ENCODE data around the gene INTS1.

Gene INTS1

DNA sequence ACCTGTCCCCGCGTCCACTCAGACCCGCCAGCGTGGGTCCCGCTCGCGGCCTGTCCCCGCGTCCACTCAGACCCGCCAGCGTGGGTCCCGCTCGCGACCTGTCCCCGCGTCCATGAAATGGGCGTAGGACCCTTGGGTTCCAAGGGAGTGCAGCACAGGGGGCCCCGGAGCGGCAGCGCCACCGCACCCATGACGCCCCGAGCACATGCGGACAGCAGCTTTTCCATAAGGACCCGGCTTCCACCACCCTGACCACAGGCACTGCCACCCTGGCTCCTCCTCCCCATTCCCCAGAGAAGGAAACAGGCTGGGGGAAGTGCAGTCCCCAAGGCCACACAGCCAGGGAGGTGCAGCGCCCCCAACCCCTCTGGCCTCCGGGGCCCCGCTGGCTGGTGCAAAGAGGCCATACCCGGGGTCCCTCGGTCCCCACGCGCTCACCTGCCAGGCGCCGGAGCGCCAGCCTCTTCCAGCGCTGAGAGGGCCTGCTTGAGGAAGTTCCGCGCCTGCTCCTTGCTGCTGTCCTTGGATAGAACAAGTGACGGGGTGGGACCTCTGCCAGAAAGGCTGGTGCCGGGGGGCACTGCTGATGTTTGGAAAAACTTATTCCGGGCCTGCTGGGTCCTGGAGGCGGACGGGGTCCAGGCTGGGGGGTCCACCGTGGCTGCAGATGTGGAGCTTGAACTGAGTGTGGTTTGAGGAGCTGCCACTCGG lies 59.8 kb downstream of the INTS1 start:
- TF ChIP-seq TAF1 (IDR thresholded peaks at IDR 0.05; ENCODE audit: low read depth): no peak
- no peak for TF ChIP-seq RAD21 (IDR thresholded peaks at IDR 0.05; ENCODE audit: low read depth)

DNA sequence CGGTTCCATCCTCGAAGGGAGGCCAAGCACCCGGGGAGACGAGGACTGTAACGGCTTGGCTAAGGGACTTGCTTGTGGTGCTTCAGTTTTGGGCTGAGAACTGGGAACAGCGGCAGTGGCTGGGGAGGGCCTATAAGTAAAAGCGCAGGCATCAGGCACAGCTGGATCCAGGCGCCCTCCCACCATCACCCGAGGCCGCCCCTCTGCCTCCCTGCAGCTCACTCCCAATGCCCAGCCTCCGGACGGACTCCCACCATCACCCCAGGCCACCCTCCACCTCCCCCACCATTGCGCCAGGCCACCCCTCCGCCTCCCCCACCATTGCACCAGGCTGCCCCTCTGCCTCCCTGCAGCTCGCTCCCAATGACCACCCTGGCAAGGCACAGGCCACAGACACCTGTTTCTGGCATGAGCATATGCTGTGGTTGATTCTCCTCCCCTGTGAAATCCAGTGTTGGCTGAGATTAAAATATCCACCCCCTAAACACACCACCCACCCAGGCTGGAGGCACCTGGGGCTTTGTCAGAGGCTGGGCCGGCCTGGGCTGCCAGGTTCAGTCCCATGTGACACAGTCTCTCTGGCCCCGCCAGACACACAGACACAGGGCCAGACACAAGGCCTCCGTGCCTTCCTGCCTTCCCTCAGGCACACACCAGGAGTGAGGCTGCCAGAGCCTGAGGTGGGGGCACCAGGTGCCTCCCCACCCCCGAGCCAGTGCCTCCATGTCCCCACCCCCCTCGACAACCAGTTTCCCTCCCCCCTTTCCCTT lies 61.6 kb downstream of the INTS1 start:
- TF ChIP-seq EGR1 (IDR thresholded peaks at IDR 0.05) (no peak), CREB1 (IDR thresholded peaks at IDR 0.05; ENCODE audit: low read depth) (no peak), TCF12 (IDR thresholded peaks at IDR 0.05; ENCODE audit: low read depth) (no peak), TAF1 (IDR thresholded peaks at IDR 0.05; ENCODE audit: low read depth) (no peak), EP300 (IDR thresholded peaks at IDR 0.05; ENCODE audit: borderline replicate concordance) (no peak)
- TF ChIP-seq, protein P1, sequence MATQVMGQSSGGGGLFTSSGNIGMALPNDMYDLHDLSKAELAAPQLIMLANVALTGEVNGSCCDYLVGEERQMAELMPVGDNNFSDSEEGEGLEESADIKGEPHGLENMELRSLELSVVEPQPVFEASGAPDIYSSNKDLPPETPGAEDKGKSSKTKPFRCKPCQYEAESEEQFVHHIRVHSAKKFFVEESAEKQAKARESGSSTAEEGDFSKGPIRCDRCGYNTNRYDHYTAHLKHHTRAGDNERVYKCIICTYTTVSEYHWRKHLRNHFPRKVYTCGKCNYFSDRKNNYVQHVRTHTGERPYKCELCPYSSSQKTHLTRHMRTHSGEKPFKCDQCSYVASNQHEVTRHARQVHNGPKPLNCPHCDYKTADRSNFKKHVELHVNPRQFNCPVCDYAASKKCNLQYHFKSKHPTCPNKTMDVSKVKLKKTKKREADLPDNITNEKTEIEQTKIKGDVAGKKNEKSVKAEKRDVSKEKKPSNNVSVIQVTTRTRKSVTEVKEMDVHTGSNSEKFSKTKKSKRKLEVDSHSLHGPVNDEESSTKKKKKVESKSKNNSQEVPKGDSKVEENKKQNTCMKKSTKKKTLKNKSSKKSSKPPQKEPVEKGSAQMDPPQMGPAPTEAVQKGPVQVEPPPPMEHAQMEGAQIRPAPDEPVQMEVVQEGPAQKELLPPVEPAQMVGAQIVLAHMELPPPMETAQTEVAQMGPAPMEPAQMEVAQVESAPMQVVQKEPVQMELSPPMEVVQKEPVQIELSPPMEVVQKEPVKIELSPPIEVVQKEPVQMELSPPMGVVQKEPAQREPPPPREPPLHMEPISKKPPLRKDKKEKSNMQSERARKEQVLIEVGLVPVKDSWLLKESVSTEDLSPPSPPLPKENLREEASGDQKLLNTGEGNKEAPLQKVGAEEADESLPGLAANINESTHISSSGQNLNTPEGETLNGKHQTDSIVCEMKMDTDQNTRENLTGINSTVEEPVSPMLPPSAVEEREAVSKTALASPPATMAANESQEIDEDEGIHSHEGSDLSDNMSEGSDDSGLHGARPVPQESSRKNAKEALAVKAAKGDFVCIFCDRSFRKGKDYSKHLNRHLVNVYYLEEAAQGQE (IDR thresholded peaks at IDR 0.05; ENCODE audit: low read depth): no peak

DNA sequence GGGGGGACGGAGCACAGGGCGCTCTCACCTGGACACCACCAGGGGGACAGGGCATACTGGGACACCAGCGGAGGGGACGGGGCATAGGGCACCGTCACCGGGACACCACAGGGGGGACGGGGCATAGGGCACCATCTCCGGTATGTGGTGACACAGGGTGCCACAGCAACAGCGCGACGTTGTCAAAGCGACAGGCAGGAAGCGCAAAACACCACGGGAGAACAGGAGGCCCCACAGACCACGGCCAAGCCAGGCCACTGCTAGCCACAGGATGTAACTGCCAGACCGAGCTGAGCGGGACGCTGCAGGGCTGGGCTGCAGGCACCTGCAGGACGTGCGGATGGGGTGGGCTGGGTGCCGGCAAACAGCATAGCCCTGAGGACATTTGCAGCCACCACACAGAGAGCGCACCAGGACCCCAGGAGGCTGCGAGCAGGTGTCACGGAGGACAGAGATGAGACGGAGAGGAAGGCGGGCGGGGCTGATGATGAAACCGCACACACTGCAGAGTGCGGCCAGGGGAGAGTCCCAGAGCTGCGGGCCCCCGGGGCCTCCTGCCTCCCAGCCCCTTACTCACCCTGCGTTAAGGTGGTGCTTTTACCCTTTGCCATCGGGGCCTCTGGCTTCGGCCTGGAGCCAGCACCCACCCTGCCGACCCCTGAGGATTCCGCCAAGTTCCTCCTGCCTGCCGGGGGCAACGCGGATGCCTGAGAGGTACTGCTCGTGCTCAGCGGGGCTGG lies 62.4 kb downstream of the INTS1 start:
- no peak for TF ChIP-seq TAF1 (IDR thresholded peaks at IDR 0.05; ENCODE audit: low read depth)
- no peak for TF ChIP-seq EP300 (IDR thresholded peaks at IDR 0.05; ENCODE audit: borderline replicate concordance)
- TF ChIP-seq, protein P2, sequence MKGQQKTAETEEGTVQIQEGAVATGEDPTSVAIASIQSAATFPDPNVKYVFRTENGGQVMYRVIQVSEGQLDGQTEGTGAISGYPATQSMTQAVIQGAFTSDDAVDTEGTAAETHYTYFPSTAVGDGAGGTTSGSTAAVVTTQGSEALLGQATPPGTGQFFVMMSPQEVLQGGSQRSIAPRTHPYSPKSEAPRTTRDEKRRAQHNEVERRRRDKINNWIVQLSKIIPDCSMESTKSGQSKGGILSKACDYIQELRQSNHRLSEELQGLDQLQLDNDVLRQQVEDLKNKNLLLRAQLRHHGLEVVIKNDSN (IDR thresholded peaks at IDR 0.05): no peak
- TF ChIP-seq NFIC (IDR thresholded peaks at IDR 0.05): no peak

DNA sequence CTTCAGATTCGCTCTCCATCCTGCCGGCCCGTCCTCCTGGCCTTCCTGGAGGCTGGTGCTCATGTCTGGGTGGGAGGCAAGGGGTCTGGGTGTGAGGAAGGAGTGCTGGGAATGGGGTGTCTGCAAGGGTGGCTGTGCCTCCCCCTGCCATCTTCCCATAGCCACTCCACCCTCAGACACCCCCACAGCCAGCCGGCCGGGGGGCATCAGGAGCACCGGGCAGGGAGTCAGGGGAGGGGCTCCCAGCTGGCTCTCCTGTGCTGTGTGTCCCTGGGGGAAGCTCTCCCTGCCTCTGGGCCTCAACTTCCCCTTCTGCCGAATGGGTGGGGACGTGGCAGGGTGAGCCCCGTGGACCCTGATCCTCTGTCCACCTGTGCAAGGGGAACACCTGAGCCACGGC lies 63.6 kb downstream of the INTS1 start:
- TF ChIP-seq, protein P3, sequence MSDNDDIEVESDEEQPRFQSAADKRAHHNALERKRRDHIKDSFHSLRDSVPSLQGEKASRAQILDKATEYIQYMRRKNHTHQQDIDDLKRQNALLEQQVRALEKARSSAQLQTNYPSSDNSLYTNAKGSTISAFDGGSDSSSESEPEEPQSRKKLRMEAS (IDR thresholded peaks at IDR 0.05): no peak

DNA sequence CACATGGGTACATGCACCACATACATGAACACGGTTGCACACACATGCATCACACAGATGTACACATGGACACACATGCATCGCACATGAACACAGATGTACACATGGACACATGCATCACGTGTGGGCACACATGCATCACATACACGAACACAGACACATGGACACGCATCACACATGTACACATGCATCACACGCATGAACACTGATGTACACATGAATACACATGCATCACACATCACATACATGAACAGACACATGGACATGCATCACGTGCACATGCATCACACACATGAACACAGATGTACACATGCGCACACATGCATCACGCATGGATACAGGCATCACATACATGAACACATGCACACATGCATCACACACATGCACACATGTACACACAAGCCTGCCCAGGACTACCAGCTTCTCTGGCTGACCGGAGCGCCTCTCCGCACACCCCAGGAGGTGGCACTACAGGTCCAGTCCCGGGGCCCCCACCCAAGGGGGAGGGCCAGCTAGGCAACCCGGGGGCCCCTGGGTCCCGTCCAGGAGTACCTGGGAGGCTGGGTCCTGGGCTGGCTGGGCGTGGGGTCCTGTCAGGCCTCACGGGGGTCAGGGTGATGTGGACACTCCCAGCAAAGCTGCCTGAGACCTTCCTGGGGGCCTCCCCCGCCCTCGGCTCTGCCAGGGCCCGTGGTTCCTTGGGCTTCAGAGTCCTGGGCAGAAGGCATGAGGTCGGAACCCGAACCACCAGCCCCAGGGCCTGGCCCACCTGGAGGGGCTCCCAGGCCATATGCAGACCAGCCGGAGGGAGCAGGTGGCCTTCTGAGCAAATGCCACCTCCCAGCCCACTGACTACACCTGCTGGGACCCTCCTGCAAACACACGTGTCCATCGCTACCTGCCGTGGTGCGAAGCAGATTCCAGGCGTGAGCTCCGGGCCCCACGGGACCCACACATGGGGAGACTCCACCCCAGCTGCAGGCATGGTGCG lies 64.5 kb downstream of the INTS1 start:
- no peak for TF ChIP-seq CREB1 (IDR thresholded peaks at IDR 0.05; ENCODE audit: low read depth)

DNA sequence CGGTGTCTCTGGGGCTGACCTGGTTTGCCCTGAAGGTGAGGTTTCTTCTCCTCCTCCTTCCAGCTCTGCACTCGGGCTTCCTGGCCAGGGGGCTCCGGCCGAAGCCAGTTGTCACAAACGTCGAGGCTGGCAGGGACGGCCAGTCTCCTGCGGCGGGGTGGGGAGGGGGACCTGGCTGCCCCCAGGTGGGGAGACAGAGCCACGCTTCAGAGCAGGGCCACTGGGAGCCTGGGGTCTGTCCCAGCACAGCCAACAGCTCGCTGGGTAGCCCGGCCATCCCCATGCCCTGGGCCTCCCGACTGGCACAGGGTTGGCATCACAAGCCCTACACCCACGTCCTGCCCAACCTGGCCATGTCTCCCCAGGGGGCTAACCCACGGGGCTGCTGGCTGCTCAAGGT lies 65.4 kb downstream of the INTS1 start:
- no peak for TF ChIP-seq ZBTB7A (IDR thresholded peaks at IDR 0.05; ENCODE audit: low read depth)
- no peak for TF ChIP-seq RAD21 (IDR thresholded peaks at IDR 0.05; ENCODE audit: low read depth)
- TF ChIP-seq, protein P1 (IDR thresholded peaks at IDR 0.05; ENCODE audit: low read depth): no peak
- no peak for TF ChIP-seq CEBPB (IDR thresholded peaks at IDR 0.05)
- TF ChIP-seq, protein P3 (IDR thresholded peaks at IDR 0.05): no peak
- no peak for TF ChIP-seq YY1 (IDR thresholded peaks at IDR 0.05; ENCODE audit: low read depth)
- TF ChIP-seq TEAD4 (IDR thresholded peaks at IDR 0.05): no peak
- no peak for TF ChIP-seq EP300 (IDR thresholded peaks at IDR 0.05; ENCODE audit: borderline replicate concordance)
- TF ChIP-seq, protein P2 (IDR thresholded peaks at IDR 0.05): no peak
- TF ChIP-seq TCF12 (IDR thresholded peaks at IDR 0.05; ENCODE audit: low read depth): no peak
